HEK293T (cell line): ENCODE results near the gene ESRRB.

Experiments
- CTCF ChIA-PET: fragments of 350-600 bp; formaldehyde crosslinking; extraction: SDS; loops from one replicate; lab custom pipeline; 2021; ENCODE audit warnings: antibody characterized with exemption, inconsistent platforms; lab: Yijun Ruan, JAX
- POLR2A ChIA-PET: fragments of 350-600 bp; formaldehyde crosslinking; extraction: SDS; loops from one replicate; lab custom pipeline; 2020; ENCODE audit warnings: antibody characterized with exemption, inconsistent platforms; lab: Yijun Ruan, JAX
- DNase-seq: peaks from one replicate; pipeline ENCODE4 v3.0.0; 2012; ENCODE audit warnings: mixed read lengths; ENCODE audit errors: extremely low spot score
- ARNT ChIP-seq: fragments of 450-650 bp; IDR thresholded peaks from 2 replicates; pipeline ENCODE4 v1.6.1; 2017; ENCODE audit warnings: mild to moderate bottlenecking
- BHLHE40 ChIP-seq: fragments of 450-650 bp; IDR thresholded peaks from 2 replicates; pipeline ENCODE4 v1.6.1; 2016; ENCODE audit warnings: mild to moderate bottlenecking, moderate library complexity, borderline replicate concordance
- CTBP1 ChIP-seq: fragments of 450-650 bp; IDR thresholded peaks from 2 replicates; pipeline ENCODE4 v1.6.1; 2016; ENCODE audit warnings: borderline replicate concordance
- ELF4 ChIP-seq: fragments of 450-650 bp; IDR thresholded peaks from 2 replicates; pipeline ENCODE4 v1.6.1; 2017; ENCODE audit warnings: antibody characterized with exemption
- FOXA1 ChIP-seq: fragments of 450-650 bp; IDR thresholded peaks from 2 replicates; pipeline ENCODE4 v1.6.1; 2016; ENCODE audit warnings: mild to moderate bottlenecking
- FOXK2 ChIP-seq: fragments of 450-650 bp; IDR thresholded peaks from 2 replicates; pipeline ENCODE4 v1.6.1; 2016; ENCODE audit warnings: mild to moderate bottlenecking
- FOXM1 ChIP-seq: fragments of 450-650 bp; IDR thresholded peaks from 2 replicates; pipeline ENCODE4 v1.6.1; 2017; ENCODE audit warnings: mild to moderate bottlenecking, borderline replicate concordance
- HDGF ChIP-seq: fragments of 450-650 bp; IDR thresholded peaks from 2 replicates; pipeline ENCODE4 v1.6.1; 2017; ENCODE audit warnings: antibody characterized with exemption, borderline replicate concordance
- L3MBTL2 ChIP-seq: fragments of 450-650 bp; conservative IDR thresholded peaks from 2 replicates; pipeline ENCODE4 v1.6.1; 2016; ENCODE audit warnings: mild to moderate bottlenecking
- LEF1 ChIP-seq: fragments of 450-650 bp; IDR thresholded peaks from 2 replicates; pipeline ENCODE4 v1.6.1; 2017; ENCODE audit warnings: mild to moderate bottlenecking, borderline replicate concordance
- NFRKB ChIP-seq: fragments of 450-650 bp; IDR thresholded peaks from 2 replicates; pipeline ENCODE4 v1.6.1; 2016; ENCODE audit warnings: mild to moderate bottlenecking, moderate library complexity
- SP1 ChIP-seq: fragments of 450-650 bp; IDR thresholded peaks from 2 replicates; pipeline ENCODE4 v1.6.1; 2017
- SUZ12 ChIP-seq: fragments of 450-650 bp; IDR thresholded peaks from 2 replicates; pipeline ENCODE4 v1.6.1; 2016; ENCODE audit warnings: mild to moderate bottlenecking
- TARDBP ChIP-seq: fragments of 450-650 bp; IDR thresholded peaks from 2 replicates; pipeline ENCODE4 v1.6.1; 2016
- ZNF384 ChIP-seq: fragments of 450-650 bp; IDR thresholded peaks from 2 replicates; pipeline ENCODE4 v1.6.1; 2016
- TF ChIP-seq, protein P1 (sequence below): fragments of 450-650 bp; IDR thresholded peaks from 2 replicates; pipeline ENCODE4 v1.6.1; 2016

The ESRRB gene

DNA sequence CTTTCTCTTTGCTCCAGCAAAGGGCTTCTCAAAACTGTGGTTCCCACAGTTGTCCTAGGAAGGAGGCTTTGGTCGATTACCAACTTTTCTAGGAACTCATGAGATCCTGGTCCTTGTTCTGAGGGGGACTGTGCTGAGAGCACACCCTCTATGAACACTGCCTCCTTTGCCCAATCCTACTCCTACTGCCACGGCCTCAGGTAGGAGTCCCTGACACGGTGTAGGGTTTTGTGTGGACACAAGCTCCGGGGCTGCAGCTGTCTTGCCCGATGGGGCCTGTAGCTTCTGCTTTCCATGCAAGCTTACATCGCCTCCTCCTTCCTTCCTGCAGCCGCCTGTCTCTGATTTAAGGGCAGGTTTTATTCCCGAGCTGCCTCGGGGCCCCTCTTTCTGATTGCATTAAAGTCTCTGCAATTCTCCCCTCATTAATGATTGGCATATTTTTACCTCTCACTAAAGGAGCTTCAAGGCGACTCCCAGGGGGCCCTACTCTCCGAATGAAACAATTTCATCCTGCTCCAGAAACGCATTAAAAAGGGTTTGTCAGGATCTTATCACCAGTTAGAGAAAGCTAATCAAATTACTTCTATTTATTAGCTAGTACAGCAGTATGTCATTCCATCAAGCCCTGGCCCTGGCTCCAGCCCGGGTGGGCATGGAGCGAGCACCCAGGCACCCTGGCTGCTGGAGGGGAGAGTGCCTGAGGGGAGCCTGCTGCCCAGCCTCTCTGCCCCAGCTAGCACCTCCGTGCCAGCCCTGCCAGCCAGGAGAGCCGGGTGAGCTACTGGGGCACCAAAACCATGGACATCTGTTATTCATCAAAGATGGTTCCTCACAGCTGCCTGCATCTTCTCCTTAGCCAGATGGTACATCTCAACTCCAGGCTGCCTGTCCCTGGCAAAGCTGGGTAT is 38.0 kb upstream of the ESRRB start:
- peak; percentile 18 for DNase-seq
- ChIA-PET CTCF (interaction anchor here (0.9 kb wide), 1 partner anchor 15 kb away, joined by 3 read pairs; no protein-coding TSS in a partner anchor), POLR2A (interaction anchor here (1.1 kb wide), 1 partner anchor 9 kb away, joined by 3 read pairs; no protein-coding TSS in a partner anchor)
- TF ChIP-seq L3MBTL2 (0 out of 2 replicates have a peak, but pooled peaks have one; percentile 29), ARNT (no peak)

DNA sequence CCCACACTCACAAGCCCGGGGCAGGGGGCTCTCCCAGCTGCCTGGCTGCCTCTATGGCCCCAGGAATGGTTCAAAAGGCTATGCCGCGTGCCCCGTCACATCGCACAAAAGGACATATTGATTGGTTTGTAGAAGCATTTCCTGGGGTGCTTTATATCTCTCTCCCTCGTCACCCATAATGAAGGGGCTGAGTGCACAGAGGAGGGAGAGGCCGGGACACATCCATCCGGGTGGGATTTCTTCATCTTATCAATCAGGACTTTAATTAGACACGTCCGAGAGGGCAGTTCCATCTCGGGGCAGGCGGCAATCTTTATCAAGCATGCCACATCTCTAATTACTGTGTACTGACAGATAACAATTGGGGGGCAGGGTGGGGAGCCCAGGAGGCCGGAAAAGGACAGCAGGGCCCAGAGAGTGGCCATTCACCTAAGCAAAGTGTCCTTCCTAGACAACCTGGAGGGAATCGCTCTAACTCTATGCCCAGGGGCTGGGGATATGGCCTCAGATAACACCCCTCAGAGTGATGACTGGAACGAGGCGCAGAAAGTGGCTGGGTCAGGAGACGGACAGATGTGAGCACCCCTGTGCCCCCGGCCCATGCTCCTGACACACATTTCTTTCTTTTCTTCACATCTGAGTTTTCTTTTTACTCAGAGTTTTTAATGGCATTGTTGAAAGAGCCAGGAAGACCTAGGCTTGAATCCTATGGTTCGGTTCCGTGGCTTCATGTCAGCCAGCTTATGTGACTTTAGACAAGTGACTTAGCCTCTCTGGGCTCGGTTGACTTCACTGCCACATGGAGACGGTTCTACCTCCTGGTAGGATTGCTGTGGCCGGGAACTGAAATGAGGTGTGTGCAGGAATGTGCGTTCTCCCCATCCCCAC is 36.0 kb upstream of the ESRRB start:
- ChIA-PET CTCF (interaction anchor here (0.6 to 1.0 kb wide), 2 partner anchors 13 to 29 kb away, joined by 3 to 4 read pairs; no protein-coding TSS in a partner anchor), POLR2A (no interaction called here)
- TF ChIP-seq NFRKB (no peak), BHLHE40 (no peak)
- no peak for DNase-seq

- no peak for TF ChIP-seq SP1
- no peak for TF ChIP-seq BHLHE40
- no peak for TF ChIP-seq FOXK2
- TF ChIP-seq, protein P1, sequence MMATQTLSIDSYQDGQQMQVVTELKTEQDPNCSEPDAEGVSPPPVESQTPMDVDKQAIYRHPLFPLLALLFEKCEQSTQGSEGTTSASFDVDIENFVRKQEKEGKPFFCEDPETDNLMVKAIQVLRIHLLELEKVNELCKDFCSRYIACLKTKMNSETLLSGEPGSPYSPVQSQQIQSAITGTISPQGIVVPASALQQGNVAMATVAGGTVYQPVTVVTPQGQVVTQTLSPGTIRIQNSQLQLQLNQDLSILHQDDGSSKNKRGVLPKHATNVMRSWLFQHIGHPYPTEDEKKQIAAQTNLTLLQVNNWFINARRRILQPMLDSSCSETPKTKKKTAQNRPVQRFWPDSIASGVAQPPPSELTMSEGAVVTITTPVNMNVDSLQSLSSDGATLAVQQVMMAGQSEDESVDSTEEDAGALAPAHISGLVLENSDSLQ = no peak
- TF ChIP-seq FOXM1 = no peak
- no peak for TF ChIP-seq CTBP1
- no peak for TF ChIP-seq FOXA1
- no peak for TF ChIP-seq ZNF384
- no peak for TF ChIP-seq ARNT
- no peak for TF ChIP-seq NFRKB
These were observed 32.6 kb upstream of the ESRRB start for GRCh38 chr14:76343386-76343785.

GRCh38 chr14:76346391-76347160 is 29.4 kb upstream of the ESRRB start:
- no peak for DNase-seq
- ChIA-PET CTCF (interaction anchor here (1.3 kb wide), 1 partner anchor 296 kb away, joined by 3 read pairs; no protein-coding TSS in a partner anchor), POLR2A (interaction anchor here (1.1 kb wide), 1 partner anchor 8 kb away, joined by 3 read pairs; no protein-coding TSS in a partner anchor)

More at GRCh38 chr14:76343386-76343785, 32.6 kb upstream of the ESRRB start:
- ChIA-PET POLR2A (no interaction called here), CTCF (interaction anchor here (1.2 kb wide), 1 partner anchor 9 kb away, joined by 3 read pairs; no protein-coding TSS in a partner anchor)
- no peak for DNase-seq

GRCh38 chr14:76348898-76349297 is 27.0 kb upstream of the ESRRB start:
- no peak for DNase-seq
- POLR2A ChIA-PET = interaction anchor here (0.7 kb wide), 1 partner anchor 197 kb away, joined by 3 read pairs; the partner anchor contains the start of gene GPATCH2L
- CTCF ChIA-PET = no interaction called here
- TF ChIP-seq BHLHE40 (no peak), NFRKB (no peak), LEF1 (no peak), HDGF (no peak), ARNT (no peak), L3MBTL2 (no peak), ELF4 (no peak), CTBP1 (no peak), TARDBP (no peak), SUZ12 (no peak), FOXM1 (no peak), FOXK2 (no peak), SP1 (no peak), FOXA1 (no peak), ZNF384 (no peak)
- TF ChIP-seq, protein P1 = no peak

More at GRCh38 chr14:76346391-76347160, 29.4 kb upstream of the ESRRB start:
- TF ChIP-seq, protein P1 = peak; percentile 42
- no peak for TF ChIP-seq LEF1
